Loucy (cell line): Measurements from ENCODE around the gene FGF14.

Source experiments
- H2AFZ ChIP-seq: fragments of 200-600 bp; sonication (generic); 2 replicates; pipeline ENCODE4 v1.6.0; 2016; ENCODE audit warnings: antibody characterized with exemption, mild to moderate bottlenecking, low read length, moderate library complexity
- H3F3A ChIP-seq: fragments of 200-600 bp; 2 replicates; pipeline ENCODE4 v1.6.0; 2016; ENCODE audit warnings: antibody characterized with exemption, low read depth, mild to moderate bottlenecking
- H3K27me3 ChIP-seq: fragments of 200-600 bp; sonication (generic); 2 replicates; pipeline ENCODE4 v1.6.1; 2014; ENCODE audit warnings: low read length, mild to moderate bottlenecking; ENCODE audit not compliant: insufficient read depth, poor library complexity, severe bottlenecking
- H3K36me3 ChIP-seq: fragments of 200-600 bp; sonication (generic); 2 replicates; pipeline ENCODE4 v1.6.1; 2016; ENCODE audit warnings: low read length; ENCODE audit not compliant: insufficient read depth
- H3K4me1 ChIP-seq: fragments of 200-600 bp; sonication (generic); 2 replicates; pipeline ENCODE4 v1.5.1; 2014; ENCODE audit warnings: low read length, mild to moderate bottlenecking; ENCODE audit not compliant: insufficient read depth, poor library complexity, severe bottlenecking
- H3K4me2 ChIP-seq: fragments of 200-600 bp; sonication (generic); 2 replicates; pipeline ENCODE4 v1.6.0; 2014; ENCODE audit warnings: antibody characterized with exemption, low read length, low read depth, mild to moderate bottlenecking; ENCODE audit not compliant: poor library complexity, severe bottlenecking
- H3K4me3 ChIP-seq: fragments of 200-600 bp; sonication (generic); 2 replicates; pipeline ENCODE4 v1.5.1; 2014; ENCODE audit warnings: low read length, mild to moderate bottlenecking, mixed read lengths; ENCODE audit not compliant: poor library complexity, severe bottlenecking
- H3K79me2 ChIP-seq: fragments of 200-600 bp; sonication (generic); 2 replicates; pipeline ENCODE4 v1.6.1; 2014; ENCODE audit warnings: low read length; ENCODE audit not compliant: insufficient read depth
- H3K9ac ChIP-seq: fragments of 200-600 bp; sonication (generic); 2 replicates; pipeline ENCODE4 v1.6.0; 2014; ENCODE audit warnings: mild to moderate bottlenecking, low read depth, low read length, moderate library complexity; ENCODE audit not compliant: poor library complexity, severe bottlenecking
- H3K9me2 ChIP-seq: fragments of 200-600 bp; sonication (generic); replicated peaks from 2 replicates; pipeline ENCODE4 v1.6.1; 2016; ENCODE audit warnings: low read depth, low read length, mixed read lengths
- H3K9me3 ChIP-seq: fragments of 200-600 bp; sonication (generic); 2 replicates; pipeline ENCODE4 v1.6.1; 2014; ENCODE audit warnings: mild to moderate bottlenecking, antibody characterized with exemption, low read length, low read depth; ENCODE audit not compliant: insufficient read depth
- H4K20me1 ChIP-seq: fragments of 200-600 bp; sonication (generic); 2 replicates; pipeline ENCODE4 v1.6.0; 2014; ENCODE audit warnings: antibody characterized with exemption, low read length, mild to moderate bottlenecking; ENCODE audit not compliant: insufficient read depth, poor library complexity, severe bottlenecking
- CTCF ChIP-seq: fragments of 200-600 bp; sonication (generic); conservative IDR thresholded peaks from 2 replicates; pipeline ENCODE4 v1.5.1; 2014; ENCODE audit warnings: mild to moderate bottlenecking, antibody characterized with exemption, low read length
- EZH2phosphoT487 ChIP-seq: fragments of 200-600 bp; IDR thresholded peaks from 2 replicates; pipeline ENCODE4 v1.6.1; 2018; ENCODE audit warnings: antibody characterized with exemption, mild to moderate bottlenecking, moderate library complexity, borderline replicate concordance

FGF14 gene

DNA sequence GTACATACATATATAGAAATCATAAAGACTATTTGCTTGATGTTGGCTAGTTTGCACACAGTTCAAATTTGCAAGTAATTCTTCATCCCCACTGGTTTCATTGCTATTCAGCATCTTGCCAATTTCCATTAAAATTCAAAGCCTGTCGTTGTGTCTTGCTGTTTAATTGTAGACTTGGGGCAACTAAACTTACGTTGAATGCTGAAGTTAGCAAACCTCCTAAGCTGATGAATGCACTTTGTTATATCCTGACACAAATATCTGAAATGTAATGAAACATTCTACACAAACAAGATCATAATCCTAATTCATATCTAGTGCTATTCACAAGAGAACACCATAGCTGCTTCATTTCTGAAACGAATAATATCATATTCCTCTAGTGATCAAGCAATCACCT is 568.2 kb downstream of the FGF14 start:
- H3K4me3 ChIP-seq = no peak overlapping the region
- no peaks in the 10 kb centered on the region for H4K20me1 ChIP-seq
- no peak overlapping the region for H2AFZ ChIP-seq
- H3K4me2 ChIP-seq = no peak overlapping the region
- no peaks in the 10 kb centered on the region for H3K36me3 ChIP-seq
- no peaks in the 10 kb centered on the region for H3K27me3 ChIP-seq
- H3K9me3 ChIP-seq = peaks cover 3% of the 10 kb centered on the region; the same call in 1 of the 2 replicates
- no peaks in the 10 kb centered on the region for H3K79me2 ChIP-seq
- no peak overlapping the region for H3K9ac ChIP-seq
- H3K9me2 ChIP-seq = no peaks in the 10 kb centered on the region
- no peaks in the 10 kb centered on the region for H3K4me1 ChIP-seq
- TF ChIP-seq EZH2phosphoT487 (no peak), CTCF (no peak)
- no peaks in the 10 kb centered on the region for H3F3A ChIP-seq

DNA sequence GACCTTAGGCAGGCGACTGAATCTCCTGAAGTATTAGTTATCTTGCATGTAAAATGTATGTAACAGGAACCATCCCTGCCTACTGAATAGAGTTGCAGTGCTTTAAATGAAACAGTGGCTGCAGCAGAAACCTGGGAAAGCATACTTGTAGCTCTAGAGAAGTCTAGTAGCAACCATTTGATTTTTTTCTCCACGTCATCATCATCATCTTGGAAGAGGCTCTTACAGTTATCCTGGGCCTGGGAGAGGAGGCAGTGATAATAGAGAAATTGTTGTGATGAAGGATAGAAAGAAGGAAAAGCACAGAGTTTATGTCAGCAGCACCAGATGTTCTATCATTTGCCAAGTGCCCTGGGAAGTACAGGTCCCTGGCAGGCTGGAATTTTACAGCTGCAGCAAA is 571.8 kb downstream of the FGF14 start:
- Histone ChIP-seq H3K4me1 (no peaks in the 10 kb centered on the region), H3K4me2 (no peak overlapping the region), H3K9me3 (peaks cover 3% of the 10 kb centered on the region; the same call in 1 of the 2 replicates), H3K36me3 (no peaks in the 10 kb centered on the region), H3K79me2 (no peaks in the 10 kb centered on the region), H4K20me1 (no peaks in the 10 kb centered on the region), H3F3A (no peaks in the 10 kb centered on the region), H3K9ac (no peak overlapping the region), H3K4me3 (no peak overlapping the region), H3K9me2 (no peaks in the 10 kb centered on the region), H2AFZ (no peak overlapping the region), H3K27me3 (no peaks in the 10 kb centered on the region)
- TF ChIP-seq CTCF (no peak), EZH2phosphoT487 (no peak)

GRCh38 chr13:101829484-101829883 is 572.4 kb downstream of the FGF14 start:
- Histone ChIP-seq H4K20me1 (no peaks in the 10 kb centered on the region), H3K4me1 (no peaks in the 10 kb centered on the region), H3K79me2 (no peaks in the 10 kb centered on the region), H3K4me2 (no peak overlapping the region), H3K27me3 (no peaks in the 10 kb centered on the region), H2AFZ (no peak overlapping the region), H3K4me3 (no peak overlapping the region), H3K36me3 (no peaks in the 10 kb centered on the region), H3K9me3 (peaks cover 3% of the 10 kb centered on the region; the same call in 1 of the 2 replicates), H3K9ac (no peak overlapping the region), H3F3A (no peaks in the 10 kb centered on the region), H3K9me2 (no peaks in the 10 kb centered on the region)
- TF ChIP-seq EZH2phosphoT487 (no peak), CTCF (no peak)
